HG03175 (cell line): ENCODE measurements around the gene ICAM2.
A peak's percentile ranks its signal among the peaks of the same experiment; 100 is the strongest.

Experiments
- ATAC-seq: cut with Tn5 transposase; IDR thresholded peaks from one replicate; pipeline ENCODE4 v1.9.1; 2021; ENCODE audit warnings: mild to moderate bottlenecking, moderate library complexity; ENCODE audit not compliant: unreplicated experiment

Gene ICAM2

GRCh38 chr17:64045176-64045575 lies 24.7 kb upstream of the ICAM2 start:
- no peak for ATAC-seq

- ATAC-seq: no peak
These were observed 22.5 kb upstream of the ICAM2 start for GRCh38 chr17:64042700-64043485.

- ATAC-seq: no peak
These were observed 21.5 kb upstream of the ICAM2 start for GRCh38 chr17:64041912-64042311.

- no peak for ATAC-seq
These were observed 19.8 kb upstream of the ICAM2 start for GRCh38 chr17:64040206-64040605.

- ATAC-seq: no peak
These were observed 18.6 kb upstream of the ICAM2 start for GRCh38 chr17:64039106-64039400.

- ATAC-seq: no peak
These were observed 18.1 kb upstream of the ICAM2 start for GRCh38 chr17:64038331-64039105.

- no peak for ATAC-seq
These were observed 17.4 kb upstream of the ICAM2 start for GRCh38 chr17:64037802-64038201.

- ATAC-seq: no peak
These were observed 16.7 kb upstream of the ICAM2 start for GRCh38 chr17:64037180-64037579.

- ATAC-seq: no peak
These were observed 15.9 kb upstream of the ICAM2 start for GRCh38 chr17:64036198-64036922.

GRCh38 chr17:64032081-64032480 lies 11.6 kb upstream of the ICAM2 start:
- ATAC-seq: no peak

GRCh38 chr17:64028874-64029464 lies 8.5 kb upstream of the ICAM2 start:
- no peak for ATAC-seq

- peak; percentile 66 for ATAC-seq
These were observed 5.4 kb upstream of the ICAM2 start for GRCh38 chr17:64025732-64026294.

- ATAC-seq: no peak
These were observed 4.6 kb upstream of the ICAM2 start for GRCh38 chr17:64024781-64025731.

- no peak for ATAC-seq
These were observed 3.8 kb upstream of the ICAM2 start for GRCh38 chr17:64024215-64024654.

GRCh38 chr17:64022611-64023063 lies 2.2 kb upstream of the ICAM2 start:
- ATAC-seq: no peak

- peak; percentile 5 for ATAC-seq
These were observed 877 bp downstream of the ICAM2 start for GRCh38 chr17:64019551-64019961.

- no peak for ATAC-seq
These were observed 3.0 kb downstream of the ICAM2 start for GRCh38 chr17:64017381-64017980.

- no peak for ATAC-seq
These were observed 3.5 kb downstream of the ICAM2 start for GRCh38 chr17:64016974-64017373.

- no peak for ATAC-seq
These were observed 4.1 kb downstream of the ICAM2 start for GRCh38 chr17:64016231-64016784.
